Esophagus muscularis mucosa (tissue), 3 donors: ENCODE results near the gene GPR160.

Experiments used
- CTCF ChIP-seq, 3 experiments: fragments of 200-600 bp in 2 of 3; fragments of 450-650 bp in 1 of 3; sonication (generic) in 2 of 3; IDR thresholded peaks; one replicate each; pipeline ENCODE4 v1.5.1; 2017 to 2019; ENCODE audit warnings: antibody characterized with exemption in 3 of 3, mild to moderate bottlenecking in 2 of 3, moderate library complexity in 1 of 3
- POLR2A ChIP-seq: fragments of 450-650 bp; IDR thresholded peaks from one replicate; pipeline ENCODE4 v1.6.1; 2017; ENCODE audit warnings: antibody characterized with exemption, moderate library complexity, mild to moderate bottlenecking, low read depth
- POLR2AphosphoS5 ChIP-seq, 2 donors: sonication (generic); formaldehyde crosslinking; IDR thresholded peaks; one replicate each; pipeline ENCODE4 v1.6.1; 2017; ENCODE audit warnings: antibody characterized with exemption in 2 of 2

DNA sequence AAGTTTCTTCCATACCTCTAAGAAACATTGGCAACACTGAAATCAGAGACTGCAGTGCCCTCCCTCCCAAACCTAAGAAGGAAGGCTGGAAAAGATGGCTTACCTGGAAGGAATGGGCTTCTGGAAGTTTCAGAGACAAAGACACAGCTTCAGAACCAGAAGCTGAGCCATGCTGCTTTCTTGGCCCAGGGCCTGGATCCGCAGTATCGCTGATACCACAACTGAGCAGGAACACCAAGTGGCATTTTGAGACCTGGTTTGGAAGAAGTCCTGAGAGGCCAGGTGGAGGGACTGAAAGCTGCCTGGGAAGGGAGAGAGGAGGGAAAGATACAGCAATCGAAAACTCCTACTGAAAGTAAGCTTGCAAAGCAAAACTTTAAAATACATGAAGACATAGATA, 19.8 kb downstream of the GPR160 start:
- TF ChIP-seq CTCF (IDR thresholded peaks at IDR 0.05) (no peak), POLR2A (no peak), POLR2AphosphoS5 (IDR thresholded peaks at IDR 0.05) (no peak)
